HG03378 (cell line): ENCODE measurements around the gene CDADC1.
"Not testable (repeated sequence)": the region's sequence is repeated elsewhere in the genome, so short reads cannot be mapped to it uniquely, and the experiment has no call there.

ENCODE experiments used
- ATAC-seq: cut with Tn5 transposase; IDR thresholded peaks from one replicate; pipeline ENCODE4 v1.9.1; 2021; ENCODE audit warnings: mild to moderate bottlenecking, moderate library complexity; ENCODE audit not compliant: unreplicated experiment

The CDADC1 gene

DNA sequence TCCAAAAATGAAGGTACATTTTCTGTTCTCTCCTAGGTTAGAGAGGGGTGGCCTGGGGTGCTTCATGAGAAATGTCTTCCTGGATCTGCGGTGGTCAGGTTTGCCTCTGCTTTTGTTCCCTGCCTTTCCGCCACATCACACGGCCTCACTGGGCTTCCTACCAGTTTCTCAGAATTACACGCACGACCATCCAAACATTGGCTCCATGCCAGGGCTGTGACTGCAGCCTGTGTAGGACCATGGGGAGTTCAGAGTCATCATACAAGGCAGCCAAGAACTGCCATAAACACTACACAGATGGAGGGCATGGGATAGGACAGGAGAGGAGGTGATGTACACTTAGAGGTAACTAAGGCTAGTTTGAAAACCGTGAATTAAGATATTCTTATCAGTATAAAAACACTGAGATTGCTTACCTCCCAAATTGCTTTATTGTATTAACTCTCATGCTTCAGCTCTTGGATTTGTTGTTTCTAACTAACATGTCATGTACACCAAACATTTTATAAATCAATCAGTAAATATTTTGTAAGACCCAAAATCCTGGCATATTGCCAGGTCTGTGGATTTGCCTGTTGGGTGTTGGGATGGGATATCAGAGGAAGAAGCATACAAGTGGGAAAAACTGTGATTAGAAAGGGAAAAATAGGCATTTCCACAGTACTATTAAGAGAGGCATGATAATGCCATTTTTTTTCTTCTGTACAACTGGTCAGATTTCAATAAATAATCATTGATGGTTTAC, 45.2 kb downstream of the CDADC1 start:
- no peak for ATAC-seq

DNA sequence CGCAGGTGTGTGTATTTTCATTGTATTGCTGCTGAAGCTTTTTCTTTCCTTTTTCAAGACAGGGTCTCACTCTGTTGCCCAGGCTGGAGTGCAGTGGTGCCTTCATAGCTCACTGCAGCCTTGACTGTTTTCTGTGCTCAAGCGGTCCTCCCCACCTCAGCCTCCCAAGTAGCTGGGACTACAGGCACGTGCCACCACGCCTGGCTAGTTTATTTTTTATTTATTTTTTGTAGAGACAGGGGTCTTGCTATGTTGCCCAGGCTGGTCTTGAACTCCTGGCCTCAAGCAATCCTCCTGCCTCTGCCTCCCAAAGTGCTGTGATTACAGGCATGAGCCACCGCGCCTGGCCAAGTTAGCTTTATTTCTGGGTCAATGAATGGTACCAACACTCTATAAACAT, 47.0 kb downstream of the CDADC1 start:
- not testable (repeated sequence) for ATAC-seq

DNA sequence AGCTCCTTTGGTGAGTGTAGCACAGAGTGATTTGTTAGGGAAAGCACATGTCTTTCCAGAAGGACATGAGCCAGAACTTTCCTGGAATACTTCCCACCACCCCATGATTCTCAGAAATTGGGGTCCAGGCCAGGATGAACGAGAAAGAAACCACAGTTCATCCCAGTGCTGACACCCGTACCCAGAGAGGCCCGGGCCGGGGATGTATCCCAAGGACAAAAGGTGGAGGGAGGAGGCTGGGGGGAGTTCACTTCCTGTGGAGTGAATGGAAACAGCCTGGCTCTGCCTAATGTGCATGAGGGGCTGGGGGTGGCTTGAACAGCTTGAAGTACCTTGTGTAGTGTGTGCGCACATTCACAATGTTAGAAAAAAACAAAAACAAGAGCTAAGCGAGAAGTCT, 47.5 kb downstream of the CDADC1 start:
- no peak for ATAC-seq

DNA sequence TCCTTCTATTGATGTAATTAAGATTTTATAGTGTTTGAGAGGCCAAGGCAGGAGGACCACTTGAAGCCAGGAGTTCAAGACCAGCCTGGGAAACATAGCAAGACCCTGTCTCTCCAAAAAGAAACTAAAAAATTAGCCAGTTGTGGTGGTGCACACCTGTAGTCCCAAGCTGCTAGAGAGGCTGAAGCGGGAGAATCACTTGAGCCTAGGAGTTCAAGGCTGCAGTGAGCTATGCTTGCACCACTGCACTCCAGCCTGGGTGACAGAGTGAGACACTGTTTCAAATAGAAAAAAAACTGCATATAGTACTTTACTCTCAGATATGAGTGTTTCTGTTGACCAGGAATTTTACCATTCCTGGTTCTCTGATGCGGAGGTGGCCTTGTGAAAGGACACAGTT, 48.9 kb downstream of the CDADC1 start:
- no peak for ATAC-seq

DNA sequence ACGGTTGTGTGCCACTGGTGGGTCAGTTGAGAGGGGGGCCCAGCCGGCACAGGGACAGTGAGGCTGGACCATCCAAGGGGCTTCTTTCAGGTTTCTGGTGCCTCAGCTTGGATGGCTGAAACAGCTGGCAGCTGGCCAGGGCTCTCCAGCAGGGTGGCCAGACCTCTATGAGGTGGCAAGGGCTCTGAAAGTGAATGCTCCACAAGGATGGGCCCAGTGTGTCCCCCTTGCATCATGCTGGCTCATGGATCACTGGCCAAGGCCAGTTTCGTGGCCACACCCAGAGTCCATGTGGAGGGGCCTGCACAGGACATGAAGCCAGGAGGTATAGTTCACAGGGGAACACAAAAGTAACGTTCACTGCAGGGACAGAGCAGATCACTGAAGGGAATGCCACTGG, 49.6 kb downstream of the CDADC1 start:
- ATAC-seq = no peak

DNA sequence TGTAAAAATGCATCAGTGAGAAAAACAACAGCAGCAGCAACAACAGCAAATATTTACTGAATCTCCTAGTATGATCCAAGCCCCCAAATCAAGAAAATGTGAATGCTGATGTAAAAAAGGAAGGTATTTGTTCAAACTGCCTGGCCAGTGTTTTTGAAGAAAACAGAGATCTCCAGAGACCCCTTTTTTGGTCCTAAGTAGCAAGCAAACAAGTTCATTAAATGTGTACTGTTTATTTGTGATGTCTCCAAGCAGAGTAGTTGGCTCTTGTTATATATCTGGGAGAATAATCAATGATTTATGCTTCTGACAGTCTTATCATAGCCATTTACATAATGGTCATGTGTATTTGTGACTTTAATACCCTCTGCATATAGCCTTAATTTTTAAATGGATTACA, 50.7 kb downstream of the CDADC1 start:
- ATAC-seq = no peak

DNA sequence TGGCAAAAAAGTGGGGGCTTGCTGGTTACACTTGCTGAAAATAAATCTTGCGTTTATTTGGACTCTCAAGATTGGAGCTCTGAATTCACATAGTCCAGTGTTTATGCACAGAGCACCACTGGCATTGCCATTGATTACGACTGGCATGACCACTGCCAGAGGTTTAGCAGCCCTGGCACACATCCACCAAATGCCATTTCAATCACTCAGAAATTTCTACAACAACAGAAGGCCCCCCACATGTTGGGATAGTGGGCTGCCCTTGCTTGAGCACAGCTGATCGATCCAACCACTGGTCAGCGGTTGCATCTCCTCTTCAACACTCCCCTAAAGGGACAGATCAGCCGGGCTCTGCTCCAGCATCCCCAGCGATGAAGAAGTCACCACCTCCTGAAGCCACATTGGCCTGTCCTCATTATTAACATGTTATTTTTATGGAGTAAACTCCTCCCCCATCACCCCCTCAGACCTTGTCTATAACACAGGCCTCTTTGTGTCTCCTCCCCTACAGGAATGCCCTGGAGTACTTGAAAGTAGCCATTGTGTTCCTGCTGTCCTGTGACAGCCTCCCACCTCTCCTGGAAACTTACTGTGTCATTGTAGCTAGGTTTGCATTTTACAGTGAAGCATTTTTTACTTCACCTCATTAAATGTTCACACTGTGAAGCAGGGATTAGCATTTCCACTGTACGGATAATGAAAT, 51.3 kb downstream of the CDADC1 start:
- ATAC-seq = no peak

DNA sequence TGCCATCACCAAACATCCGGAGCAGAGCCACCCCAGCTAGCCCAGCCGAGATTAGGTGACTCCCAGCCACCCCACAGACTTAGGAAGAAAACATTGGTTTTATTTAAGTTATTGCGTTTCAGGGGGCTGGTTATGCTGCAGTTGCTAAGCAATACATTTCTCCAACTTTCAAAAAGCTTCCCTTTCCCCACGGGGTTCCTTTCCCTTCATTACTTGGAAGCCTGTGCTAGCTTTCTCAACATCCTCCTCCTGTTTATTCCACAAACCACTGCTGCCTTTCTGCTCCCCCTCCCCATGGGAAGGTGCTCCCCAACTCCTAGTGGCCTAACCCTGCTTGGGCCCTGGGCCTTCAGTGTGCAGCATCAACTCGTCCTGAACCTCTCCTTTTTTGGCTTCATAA, 52.6 kb downstream of the CDADC1 start:
- no peak for ATAC-seq

DNA sequence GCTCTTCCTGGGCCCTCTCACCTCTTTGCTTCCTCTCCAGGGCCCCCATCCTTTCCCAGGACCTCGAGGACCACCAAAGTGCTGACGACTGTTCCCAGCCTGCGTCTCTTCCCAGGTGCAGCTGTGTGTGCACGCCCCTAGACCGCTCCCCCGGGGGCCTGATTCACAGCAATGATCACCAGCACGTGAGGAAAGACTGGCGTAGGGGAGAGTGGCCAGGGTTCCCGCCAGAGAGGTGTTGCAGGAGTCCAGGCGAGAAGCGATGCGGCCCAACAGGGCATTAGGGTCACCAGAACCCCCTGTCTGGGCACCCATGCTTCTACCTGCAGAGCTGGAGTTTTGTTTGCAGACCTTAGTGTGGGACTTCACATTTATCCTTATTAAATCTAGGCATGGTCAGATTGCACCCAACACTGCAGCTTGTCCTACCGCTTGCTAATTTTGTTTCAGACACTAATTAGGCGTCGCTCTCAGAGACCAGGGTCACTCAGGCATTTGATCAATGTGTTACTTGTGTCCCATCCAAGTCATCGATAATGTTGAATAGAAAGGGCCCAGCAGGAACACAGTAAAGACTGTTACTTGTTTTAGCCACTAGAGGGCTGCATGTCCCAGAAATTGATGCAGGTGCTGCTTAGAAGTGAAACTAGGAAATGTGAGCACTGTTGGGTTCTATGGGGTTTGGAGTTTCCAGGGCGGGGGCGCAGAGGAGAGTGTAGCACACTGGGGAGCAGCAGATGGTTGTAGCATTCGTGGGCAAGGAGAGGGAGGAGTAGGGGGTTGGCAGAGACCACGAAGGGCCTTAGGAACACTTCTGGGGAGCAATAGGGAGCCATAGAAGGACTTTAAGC, 53.2 kb downstream of the CDADC1 start:
- ATAC-seq = peak; percentile 93

DNA sequence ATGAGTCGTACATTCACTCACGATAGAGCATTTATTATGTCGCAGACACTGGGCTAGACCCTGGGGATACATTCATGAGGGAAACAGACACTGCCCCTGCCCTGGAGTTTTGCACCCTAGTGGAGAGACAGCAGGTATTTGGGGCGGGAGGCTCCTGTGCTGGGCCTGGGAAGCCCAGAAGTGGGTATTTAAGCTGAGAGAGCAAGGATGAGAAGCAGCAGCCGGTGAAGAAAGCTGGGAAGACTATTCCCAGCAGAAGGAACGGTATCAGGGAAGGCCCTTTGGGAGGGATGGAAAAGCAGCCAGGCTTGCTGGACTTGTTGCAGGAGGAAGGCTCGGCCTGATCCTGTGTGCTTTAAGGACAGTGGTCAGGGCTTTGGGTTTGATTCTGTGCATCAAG, 54.5 kb downstream of the CDADC1 start:
- ATAC-seq = no peak

DNA sequence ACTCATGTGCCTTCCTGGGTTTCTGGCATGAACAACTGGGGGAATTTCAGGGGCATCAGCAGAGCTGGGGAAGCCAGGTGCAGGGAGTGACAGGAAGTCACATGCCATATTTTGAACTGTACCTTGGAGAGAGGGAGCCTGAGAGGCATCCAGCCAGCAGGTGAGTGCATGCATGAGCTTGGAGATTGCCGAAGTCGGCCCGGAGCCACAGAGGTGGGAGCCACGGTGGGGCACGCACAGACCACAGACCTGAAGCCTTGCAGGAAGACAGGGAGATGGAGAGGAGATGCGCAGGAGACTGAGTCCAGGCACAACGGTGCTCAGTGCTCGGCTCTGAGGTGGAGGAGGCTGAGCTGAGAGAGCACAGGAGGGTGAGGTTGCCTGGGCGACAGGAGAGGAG, 55.1 kb downstream of the CDADC1 start:
- ATAC-seq = no peak

DNA sequence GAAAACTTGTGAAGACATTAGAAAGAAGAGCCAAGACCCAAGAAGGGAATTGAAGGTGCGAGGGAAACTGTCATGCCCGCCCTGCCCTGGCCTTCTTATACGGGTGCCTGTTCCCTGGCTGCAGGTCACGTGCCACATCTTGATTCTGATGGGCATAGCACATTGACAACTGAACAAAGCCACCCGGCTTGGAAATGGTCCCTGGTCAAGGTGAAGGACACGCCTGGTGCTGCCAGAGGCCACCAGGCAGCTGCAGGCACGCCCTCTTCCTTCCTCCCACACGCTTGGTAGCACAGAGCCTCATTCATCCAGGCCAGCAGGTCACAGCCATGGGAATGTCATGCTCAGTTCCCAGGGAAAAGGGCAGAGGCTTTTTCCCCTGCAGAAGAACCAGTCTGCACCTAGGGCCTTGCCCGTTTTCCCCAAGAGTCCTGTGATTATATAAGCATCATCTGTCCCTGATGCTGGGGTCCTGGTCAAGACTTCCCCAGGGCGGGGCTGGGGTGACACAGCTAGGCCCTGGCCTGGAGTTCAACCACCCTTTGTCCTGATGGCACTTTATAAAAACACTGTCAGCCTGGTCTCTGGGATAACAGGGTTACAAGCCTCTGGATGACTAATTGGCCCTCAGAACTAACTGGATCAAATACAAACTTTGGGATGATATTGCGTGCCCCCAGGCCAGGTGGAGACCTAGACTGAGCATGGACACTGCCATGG, 56.0 kb downstream of the CDADC1 start:
- no peak for ATAC-seq

DNA sequence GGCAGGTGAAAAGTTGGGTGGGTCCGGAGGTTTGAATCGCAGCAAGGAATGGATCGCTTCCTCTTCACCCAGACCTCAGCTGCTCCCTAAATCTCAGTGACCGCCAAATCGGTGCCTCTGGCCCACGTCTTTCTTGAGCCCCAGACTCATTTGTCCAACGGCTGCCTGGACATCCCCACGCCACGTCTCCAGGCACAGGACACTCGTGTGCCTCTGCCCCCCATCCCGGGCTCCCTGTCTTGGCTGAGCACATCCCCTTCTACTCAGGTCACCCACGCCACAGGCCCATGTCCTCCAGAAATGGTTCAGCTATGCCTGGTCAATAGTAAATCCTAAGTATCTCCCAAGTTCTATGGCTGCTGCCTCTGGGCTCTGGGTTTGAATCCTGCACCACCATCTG, 56.6 kb downstream of the CDADC1 start:
- ATAC-seq = no peak

DNA sequence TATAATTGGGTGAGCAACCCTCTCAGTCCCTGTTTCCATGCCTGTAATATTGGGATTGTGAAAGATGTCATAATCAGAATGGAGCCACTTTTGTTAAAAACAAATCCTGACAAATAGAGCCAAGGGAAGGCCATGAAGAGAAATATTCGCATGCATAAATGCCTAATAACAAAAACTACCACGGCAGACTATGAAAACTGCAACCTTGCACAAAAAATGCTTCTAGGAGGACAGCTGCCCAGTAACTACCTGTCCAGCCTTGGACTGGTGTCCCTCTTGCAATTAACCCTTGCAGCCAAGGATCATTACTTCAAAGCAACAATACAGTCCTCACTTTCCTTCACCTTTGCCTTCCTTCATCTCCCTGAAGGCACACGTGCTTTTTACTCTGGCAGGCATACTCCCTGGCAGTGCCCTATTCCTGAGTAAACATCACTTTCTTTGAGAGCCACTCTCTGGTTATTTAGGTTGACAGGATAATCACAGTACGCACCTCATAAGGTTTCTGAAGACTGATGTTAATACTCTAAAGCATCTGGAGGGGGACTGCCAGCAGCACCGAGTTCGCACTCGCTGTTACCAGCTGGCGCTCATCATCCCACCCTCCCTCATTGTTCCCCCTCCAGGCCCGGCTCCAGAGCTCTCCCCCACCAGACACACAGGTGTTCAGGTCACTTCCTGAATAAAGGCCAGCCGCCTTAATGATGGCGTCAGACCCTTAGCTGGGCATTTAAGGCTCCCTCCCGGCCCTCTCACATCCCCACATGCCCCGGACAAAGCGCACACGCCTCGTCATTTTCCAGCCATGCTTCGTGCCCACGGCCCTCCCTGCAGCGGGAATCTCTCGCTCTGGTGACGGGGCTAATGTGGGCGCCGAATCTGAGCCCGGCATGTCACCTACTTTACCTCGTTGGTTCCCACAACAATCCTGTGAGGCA, 57.3 kb downstream of the CDADC1 start:
- ATAC-seq = no peak

DNA sequence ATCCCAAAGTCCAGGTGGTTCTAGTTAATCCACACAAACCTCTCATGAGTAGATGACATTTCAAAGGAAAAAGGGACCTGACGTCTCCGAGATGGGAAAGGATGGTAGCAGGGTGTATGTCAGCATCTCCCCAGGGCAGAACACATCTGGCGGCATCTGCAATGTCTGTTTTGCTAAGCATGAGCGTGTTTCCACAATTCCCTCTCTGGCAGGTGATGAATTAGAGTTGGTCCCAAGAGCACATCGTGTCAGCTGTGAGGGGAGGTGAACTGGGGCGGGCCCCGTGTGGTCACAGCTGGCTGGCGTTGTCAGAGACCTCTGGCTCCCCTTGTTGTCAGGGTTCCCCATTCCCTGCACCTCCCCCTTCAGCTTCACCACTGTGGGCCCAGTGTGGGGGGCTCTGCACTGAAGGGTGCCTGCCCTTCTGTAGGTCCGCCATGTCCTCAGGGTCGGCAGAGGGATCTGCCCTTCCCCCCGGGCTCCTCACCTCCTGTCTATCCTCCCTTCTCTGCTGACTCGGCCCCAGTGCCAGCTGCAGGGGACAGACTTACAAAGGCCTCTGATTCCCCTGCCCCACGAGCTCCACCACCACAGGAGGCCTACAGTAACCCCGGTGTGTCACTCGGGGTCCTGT, 58.2 kb downstream of the CDADC1 start:
- no peak for ATAC-seq

DNA sequence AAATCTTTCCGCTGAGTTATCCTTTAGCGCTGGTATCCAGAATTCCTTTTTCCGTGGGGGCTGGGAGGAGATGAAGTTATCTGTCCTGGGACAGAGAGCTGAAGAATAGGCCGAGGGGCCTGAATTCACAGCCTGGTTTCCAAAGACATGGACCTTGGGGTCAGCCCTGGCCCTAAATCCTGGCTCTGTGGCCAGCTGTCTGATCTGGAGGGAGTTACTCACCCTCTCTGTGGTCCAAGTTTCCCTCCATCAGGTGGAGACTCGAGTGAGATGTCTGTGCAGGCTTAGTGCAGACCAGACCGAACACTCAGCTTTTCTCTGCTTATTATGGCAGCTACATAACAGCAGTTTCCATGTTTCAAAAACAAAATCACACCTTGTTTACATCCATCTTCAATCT, 59.6 kb downstream of the CDADC1 start:
- no peak for ATAC-seq

DNA sequence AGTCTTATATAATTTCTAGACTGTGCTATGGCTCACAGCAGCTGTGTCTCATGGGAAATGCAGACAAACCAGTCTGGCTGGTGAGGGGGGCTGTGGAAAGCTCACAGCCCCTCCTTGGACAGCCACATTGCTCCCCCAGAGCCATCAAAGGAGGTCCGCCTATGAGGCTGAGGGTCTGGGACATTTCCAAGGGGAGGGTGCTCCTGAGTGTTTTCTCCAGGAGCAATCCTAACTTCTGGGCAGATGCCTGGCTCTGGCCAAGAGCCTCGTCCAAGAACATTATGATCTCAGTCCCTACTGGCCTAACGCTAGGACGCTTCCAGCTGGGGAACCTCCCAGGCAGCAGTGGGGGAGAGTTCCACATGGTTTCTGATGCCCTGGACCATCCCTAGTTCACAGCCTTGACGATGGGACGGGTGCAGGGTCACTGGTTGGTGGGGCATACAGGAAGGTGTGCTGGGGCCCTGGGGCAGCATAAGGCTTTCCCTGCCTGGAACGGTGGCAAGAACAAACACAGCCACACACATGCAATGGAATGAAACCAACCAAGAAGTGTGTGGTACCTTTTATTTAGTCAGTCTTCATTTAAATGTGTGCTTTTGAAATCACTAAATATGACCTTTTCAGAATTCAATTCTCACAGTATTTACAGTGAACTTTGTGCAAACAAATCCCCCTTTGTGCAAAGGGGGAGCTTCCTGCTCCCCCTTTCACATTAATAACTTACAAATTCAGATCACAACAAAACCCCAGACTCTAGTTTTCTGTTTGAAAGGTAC, 60.6 kb downstream of the CDADC1 start:
- ATAC-seq = no peak

DNA sequence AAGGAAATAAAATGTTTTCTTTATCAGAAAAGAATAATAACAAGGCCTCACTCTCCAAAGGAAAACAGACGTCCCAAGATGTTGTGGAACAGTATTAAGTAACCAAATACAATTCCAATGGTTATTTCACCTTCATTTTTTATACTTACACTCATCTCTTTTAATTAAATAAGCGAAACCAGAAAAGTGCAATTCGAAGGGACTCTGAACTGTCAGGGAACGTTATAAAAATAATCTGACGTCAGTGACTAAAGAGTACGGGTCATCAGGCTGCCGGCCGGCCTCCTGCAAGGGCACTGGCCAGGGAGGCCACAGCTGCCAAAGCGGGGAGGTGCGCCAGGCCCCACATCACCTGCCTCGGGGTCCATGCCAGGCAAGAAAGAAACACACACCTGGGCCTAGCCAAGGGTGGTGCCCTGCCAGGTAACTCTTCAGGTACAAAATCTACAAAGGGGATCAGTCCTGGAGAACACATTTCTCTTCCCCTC, 61.2 kb downstream of the CDADC1 start:
- no peak for ATAC-seq

DNA sequence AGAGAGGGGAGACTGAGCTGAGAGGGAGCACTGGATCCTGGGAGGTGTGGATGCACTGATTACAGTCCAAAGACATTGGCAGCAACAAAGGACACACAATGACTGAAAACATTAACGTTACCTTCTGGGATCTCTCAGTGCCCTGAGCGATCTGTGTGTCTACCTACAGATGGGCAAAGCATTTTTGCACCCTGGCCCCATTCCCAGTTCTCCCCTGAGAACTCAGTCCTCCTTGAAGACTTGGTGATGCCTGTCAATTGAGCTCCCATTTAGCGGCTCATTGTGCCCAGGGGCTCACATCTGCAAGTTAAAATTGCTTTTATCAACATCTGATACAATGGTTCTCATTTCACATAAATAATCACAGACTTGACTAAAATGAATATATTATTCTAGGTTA, 62.5 kb downstream of the CDADC1 start:
- ATAC-seq = no peak
